ENCODE data around the gene ATP1A1. TPM values are rescaled to one million over a fixed set of nuclear protein-coding genes. Genes with fewer than 3 reads are reported as not detected.

Gene ATP1A1
- total RNA-seq, 1 donor from 2014 or later: 138 TPM

DNA sequence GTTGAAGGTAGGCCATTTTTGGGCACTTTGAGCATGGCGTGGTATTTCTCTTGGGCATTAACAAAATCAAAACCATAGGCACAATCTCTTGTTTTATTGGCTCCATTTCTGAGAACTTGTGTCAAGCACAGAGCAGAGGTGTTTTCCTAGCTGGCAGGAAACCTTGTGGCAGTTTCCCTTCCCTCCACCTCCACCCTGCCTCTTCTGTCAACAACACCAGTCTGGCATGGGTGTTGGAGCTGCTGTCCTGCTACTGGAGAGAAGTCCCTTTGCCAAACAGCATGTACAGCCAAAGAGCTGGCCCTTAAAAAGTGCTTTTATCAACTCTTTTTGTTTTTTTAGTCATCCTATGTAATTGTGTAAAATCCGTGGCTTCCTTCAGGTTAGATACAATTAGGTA, 16.0 kb downstream of the ATP1A1 start:
- no peak for DNase-seq (ENCODE audit: low read depth in 2 of 2)

DNA sequence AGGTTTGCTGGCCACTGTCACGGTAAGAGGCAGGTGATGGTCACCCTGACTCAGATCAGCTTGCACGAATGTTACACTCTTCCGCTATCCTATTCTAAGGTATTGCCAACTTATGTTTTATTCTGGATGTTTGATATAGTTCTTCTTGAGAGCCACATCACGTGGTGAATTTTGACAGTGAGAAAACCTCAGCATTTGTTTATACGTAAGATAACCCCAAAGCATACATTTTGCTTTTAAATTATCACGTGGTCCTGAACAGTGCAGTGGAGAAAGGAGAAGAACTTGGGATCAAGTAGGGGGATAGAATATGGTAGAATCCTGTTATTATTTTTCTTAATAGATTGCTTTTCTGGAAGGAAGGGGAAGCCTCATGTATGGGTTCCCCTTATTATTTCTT, 16.6 kb downstream of the ATP1A1 start:
- no peak for DNase-seq (ENCODE audit: low read depth in 2 of 2)

DNA sequence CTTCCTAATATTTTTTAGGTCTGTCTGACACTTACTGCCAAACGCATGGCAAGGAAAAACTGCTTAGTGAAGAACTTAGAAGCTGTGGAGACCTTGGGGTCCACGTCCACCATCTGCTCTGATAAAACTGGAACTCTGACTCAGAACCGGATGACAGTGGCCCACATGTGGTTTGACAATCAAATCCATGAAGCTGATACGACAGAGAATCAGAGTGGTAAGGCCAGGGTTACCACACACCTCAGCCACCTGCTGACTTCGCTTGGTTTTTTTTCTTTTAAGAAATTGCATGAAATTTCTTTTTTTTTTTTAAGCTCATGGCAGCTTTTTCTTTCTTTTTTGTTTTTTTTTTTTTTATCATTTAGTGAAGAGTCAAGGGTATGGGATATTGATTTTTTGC, 17.2 kb downstream of the ATP1A1 start:
- DNase-seq (ENCODE audit: low read depth in 2 of 2): no peak

DNA sequence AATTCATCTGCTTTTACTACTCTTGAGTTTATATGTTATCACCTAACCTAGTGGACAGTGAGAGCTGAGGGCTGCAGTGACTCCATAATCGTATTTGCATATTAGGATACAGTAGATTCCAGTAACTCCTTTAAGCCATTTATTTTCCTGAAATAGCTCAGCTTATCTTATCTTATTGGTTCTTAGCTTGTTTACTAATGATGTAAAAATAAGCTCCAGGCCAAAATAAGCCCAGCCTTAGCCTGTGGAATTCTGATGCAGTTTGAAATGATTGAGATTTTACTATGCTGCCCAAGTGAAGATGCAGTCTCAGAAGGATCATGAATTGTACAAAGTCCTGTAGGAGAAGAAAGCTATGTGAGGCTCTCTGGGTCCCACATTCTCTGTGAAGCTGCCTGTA, 18.1 kb downstream of the ATP1A1 start:
- DNase-seq (ENCODE audit: low read depth in 2 of 2): no peak

DNA sequence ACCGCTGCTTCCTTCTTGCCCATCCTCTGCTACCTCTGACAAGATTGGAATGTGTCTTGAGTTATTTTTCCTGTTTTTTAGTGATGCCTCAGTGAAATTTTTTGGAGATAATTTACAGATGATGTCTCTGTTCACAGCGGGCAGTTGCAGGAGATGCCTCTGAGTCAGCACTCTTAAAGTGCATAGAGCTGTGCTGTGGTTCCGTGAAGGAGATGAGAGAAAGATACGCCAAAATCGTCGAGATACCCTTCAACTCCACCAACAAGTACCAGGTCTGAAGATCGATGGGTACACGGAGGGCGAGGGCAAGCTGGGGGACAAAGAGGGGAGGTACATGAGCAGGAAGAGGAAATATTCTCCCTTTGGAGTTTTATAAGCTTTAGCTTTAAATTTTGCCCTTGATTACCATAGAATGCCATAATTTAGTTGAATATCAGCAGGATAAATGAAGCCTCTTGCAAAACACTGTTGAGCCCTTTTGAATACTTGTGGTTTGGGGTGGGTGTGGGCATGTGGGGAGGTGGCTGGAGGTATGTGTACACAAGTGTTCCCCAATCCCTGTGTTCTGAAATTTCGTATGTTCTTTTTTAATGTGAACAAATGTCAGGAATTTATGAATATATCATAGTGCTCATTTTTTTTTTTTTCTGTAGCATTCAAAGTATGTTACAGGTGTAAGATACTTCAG, 19.8 kb downstream of the ATP1A1 start:
- DNase-seq (ENCODE audit: low read depth in 2 of 2): no peak

DNA sequence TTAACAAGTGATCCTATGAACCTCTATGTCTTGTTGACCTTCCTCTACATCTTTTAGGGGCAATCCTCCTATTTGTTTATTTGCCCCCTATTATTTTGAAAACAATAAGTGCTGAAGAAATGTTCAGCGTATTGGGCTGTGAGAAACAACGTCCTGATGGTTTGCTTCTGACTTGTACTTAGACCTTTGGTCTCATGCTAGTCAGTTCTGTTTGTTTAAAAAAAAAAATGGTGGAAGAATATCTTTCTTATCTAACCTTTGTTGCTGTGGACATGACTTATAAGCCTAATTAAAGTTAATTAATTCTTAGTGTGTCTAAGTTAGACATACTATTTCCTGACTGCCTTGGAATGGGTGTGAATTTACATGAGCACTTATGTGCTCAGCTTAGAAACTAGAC, 20.7 kb downstream of the ATP1A1 start:
- no peak for DNase-seq (ENCODE audit: low read depth in 2 of 2)

DNA sequence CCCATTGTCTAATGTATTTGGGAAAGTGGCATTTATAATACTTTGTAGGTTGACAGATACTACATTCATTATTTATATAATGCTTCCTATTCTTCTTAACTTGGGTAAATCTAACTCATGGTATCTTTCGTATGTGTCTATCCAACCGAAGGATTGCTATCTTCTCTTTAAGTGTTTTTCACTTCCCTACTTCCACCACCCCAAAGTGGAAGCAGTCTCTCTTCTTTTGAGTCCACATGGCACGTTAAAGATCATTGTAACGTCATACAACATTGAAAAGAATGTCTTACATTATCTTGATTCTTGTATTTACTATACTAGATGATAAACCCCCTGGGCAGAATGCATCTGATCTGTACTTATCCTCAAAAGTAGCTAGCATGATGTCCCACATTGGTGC, 21.2 kb downstream of the ATP1A1 start:
- DNase-seq (ENCODE audit: low read depth in 2 of 2): no peak

DNA sequence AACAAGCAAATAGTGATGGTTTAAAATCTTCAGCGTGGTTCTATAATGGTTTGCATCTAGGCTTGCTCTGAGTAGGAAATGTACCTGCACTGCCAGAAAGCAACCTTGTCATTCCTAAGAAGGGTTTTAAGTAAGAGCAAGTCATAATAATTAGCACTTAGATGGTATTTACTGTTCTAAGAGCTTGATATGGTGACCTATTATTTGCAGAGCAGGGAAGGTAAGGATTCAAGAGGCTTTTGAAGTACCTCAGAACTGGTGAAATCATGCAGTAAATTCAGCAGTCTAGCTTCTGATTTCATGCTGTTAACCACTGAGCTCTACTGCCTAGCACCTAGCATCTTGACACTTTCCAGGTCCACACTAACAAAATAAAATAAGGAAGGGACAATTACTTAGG, 23.7 kb downstream of the ATP1A1 start:
- DNase-seq (ENCODE audit: low read depth in 2 of 2): no peak

DNA sequence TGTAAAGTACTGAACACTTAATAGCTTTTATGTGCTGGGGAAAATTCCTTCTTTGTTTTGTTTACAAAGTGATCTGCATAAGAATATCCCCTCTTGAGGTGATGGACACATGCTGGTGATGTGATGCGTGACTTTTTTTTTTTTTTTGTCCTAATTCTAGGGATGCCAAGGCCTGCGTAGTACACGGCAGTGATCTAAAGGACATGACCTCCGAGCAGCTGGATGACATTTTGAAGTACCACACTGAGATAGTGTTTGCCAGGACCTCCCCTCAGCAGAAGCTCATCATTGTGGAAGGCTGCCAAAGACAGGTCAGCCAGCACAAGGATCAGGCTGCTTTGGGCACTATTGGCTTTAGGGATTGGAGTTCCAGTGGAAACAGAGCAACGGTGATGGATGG, 24.7 kb downstream of the ATP1A1 start:
- DNase-seq (ENCODE audit: low read depth in 2 of 2): no peak

DNA sequence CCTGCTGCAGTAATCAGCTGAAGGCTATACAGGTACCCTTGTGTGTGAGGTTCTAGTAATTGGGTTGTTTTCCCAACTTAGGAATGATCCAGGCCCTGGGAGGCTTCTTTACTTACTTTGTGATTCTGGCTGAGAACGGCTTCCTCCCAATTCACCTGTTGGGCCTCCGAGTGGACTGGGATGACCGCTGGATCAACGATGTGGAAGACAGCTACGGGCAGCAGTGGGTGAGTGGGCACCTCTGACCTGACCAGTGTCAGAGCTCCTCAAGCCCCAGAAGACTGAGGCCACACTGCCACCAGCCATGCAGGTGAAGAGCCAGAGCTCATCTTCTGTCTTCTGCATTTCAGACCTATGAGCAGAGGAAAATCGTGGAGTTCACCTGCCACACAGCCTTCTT, 27.7 kb downstream of the ATP1A1 start:
- no peak for DNase-seq (ENCODE audit: low read depth in 2 of 2)

DNA sequence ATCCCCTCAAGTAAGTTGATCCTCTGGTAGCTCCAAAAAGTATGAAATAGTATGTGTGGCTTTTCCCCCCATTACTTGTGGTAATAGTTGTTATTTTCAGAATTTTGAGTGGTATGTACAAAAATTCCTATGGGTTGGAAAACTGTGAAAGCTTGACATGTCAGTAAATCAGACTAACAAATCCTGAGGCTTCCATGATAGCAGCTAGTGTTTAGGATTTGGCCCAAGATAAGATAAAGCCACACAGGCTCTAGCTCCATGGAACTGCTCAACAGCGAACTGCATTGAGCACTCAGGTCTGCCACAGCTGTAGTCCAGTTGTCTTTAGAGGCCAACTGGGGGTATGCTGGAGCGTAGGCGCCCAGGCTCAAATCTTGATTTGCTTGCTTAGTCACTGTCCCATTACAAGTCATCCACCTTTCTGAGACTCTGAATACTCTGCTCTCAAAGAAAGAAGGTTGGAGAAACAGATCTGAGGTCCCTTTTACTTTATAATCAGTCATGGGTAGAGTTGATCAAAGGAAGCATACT, 28.7 kb downstream of the ATP1A1 start:
- no peak for DNase-seq (ENCODE audit: low read depth in 2 of 2)

DNA sequence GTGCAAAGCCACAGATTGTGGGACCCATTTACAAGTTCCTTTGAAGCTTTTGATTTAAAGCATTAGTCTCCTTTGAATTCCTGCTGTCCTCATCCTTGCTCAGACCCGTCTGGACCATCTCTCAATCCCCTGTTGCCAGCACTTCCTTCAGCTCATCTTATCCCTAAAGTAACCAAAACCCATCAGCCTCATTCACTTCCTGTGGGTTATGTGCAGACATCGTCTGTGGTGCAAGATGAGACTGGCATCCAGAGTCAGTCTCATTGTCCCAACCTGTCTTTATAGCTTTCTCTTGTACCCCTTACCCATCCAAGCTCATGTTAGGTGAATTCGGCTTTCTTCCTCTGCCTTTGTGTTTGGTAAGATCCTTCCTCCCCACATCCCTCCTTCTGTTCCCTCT, 29.3 kb downstream of the ATP1A1 start:
- DNase-seq (ENCODE audit: low read depth in 2 of 2): no peak

DNA sequence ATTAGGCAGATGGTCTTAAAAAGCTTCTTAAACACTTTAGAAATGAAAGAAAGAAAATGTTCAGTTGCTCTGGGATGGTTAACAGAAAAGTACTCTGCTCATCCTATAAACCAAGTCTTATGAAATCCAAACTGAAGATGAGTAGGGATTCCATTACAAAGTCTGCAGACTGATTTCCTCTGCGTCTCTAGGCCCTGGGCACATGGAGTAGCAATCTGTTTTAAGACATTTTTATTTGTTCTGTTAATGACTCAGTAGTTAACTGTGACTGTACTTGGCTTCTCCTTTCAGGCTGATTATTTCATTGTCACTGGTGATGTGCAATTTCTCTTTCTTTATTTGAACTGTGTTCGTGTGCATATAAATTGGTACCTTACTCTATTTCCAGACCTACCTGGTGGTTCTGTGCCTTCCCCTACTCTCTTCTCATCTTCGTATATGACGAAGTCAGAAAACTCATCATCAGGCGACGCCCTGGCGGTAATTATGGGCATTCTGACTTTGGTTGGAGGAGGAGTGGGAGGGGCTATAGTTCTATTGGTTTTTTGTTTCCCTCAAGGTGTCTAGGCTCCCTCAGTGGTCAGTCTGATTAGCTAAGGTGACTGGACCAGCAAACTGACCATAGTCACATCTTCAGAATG, 30.6 kb downstream of the ATP1A1 start:
- DNase-seq (ENCODE audit: low read depth in 2 of 2): no peak

DNA sequence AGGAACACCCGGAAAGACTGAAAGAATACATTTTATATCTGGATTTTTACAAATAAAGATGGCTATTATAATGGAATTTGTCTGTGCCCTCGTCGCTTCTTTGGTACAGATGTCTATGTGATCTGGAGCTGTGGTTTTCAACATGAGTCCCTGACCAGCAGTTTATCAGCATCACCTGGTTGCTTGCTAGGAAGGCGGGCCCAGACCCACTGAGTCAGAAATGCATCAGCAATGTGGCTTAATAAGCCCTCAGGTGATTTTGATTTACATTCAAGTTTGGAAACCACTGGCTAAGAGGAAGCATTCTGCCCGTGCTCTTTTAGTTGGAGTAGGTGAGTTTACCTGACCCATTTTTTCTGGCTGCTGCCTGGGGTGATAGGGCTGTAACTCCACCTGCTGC, 31.7 kb downstream of the ATP1A1 start:
- no peak for DNase-seq (ENCODE audit: low read depth in 2 of 2)

DNA sequence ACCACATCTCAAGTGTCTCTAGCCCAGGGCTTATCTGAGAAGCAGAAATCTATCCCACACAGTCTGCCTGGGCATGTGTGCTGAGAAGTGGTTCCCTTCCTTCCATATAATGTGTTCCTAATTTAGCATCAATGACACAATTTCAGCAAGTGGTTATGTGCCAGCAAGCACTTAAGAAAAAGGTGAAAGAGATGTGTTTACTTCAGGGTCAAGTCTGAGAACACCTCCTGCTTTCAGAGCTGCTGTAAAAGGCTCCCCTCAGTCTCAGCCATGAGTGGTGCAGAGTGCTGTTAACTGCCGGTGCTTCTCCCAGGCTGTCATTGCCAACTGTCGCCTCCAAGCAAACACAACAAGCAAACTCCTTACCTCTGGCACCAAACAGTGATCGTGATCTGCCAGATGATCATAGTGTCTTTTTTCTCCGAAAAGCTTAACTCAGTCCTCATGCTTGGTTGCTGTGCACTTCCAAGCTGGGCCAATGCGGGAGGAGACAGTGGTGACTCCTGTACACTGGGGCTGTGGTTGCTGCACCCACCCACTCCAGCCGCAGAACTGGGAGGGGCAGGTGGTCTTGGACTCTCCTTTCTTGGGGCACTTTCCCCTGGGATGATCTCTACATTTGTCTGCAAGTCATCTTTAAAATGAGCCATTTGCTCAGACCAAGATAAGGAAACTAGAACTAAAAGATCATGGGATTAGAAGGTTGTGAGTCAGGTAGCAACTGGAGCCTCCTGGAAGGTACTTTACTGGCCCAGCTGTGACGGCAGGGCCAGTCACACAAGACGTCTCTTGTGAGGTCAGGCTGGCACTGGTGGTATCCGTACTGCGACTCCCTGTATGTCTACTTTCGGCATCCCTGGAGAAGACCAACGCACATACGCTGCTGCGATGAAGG, 32.4 kb downstream of the ATP1A1 start:
- no peak for DNase-seq (ENCODE audit: low read depth in 2 of 2)

DNA sequence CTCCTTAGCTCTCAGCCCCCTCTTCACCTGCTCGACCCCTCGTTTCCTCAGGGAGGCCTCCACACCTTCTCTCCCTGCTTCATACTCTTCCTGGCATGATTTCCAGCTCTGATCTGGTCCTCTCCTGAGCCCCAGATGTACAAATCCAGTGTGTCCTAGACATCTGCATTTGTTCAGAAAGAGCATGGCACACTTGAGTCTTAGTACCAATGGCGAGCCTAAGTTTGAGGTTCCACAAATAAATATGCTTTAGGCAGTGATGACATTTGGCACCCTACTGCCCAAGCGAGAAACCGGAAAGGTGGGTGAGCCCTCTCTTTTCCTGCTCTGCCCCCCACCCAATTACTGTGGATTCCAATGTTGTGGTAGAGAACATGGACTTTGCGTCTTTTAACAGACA, 34.0 kb downstream of the ATP1A1 start:
- DNase-seq (ENCODE audit: low read depth in 2 of 2): no peak

DNA sequence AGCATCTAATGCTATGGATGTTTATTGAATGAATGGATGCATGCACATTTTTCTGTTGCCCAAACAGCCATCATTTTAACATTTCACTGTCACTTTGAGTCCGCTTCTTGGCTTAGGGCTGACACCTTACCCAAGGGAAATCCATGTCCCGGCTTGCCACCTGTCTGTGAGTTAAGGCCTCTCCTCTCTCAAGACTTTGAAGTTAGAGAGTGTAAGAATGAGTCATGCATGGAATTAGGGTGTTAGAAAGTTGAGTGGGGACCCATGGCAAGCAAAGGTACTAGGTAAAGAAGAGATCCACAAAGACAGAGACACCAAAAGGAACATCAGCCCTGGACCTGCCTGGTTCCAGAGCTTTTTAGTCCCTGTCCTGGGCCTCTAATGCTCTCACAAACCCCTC, 35.1 kb downstream of the ATP1A1 start:
- no peak for DNase-seq (ENCODE audit: low read depth in 2 of 2)

DNA sequence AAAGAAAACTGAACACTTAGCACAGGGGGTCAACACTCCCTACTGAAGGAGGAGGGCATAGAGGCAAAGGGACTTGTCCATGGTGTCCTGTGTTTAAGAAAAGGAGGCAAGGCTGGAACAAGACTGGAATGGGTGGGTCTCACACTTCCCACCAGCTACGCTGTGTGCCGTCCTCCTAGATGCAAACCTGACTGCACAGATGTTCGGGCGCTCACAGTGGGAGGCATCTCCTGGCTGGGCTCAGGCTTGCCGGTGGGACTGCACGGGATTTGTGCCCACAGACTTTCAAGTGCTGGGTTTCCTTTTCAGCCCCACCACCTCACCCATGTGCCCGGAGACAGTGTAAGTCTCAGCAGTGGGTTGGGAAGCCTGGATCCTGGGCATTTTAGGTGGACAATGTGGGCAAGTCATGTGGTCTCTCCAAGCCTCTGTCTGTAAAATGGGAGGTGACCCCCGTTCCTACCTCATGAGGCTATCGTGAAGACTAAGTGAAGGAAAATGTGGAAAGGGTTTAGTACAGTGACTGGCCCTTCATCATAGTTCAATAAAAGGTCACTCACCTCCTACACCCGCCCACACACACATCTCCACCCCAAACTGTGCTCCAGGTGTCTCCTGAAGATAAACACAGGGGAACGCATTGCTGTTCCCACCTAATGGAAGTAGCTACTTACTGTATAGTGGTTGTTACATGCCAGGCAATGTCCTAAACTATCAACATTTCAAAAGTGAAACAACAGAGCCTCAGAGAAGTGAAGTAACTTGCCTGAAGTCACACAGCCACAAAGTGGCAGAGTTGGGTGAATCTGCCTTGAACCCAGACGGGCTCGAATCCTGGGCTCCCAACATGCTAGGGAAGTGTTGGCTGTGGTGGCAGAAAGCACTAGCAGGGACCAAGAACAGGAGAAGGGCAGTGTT, 36.0 kb downstream of the ATP1A1 start:
- no peak for DNase-seq (ENCODE audit: low read depth in 2 of 2)

DNA sequence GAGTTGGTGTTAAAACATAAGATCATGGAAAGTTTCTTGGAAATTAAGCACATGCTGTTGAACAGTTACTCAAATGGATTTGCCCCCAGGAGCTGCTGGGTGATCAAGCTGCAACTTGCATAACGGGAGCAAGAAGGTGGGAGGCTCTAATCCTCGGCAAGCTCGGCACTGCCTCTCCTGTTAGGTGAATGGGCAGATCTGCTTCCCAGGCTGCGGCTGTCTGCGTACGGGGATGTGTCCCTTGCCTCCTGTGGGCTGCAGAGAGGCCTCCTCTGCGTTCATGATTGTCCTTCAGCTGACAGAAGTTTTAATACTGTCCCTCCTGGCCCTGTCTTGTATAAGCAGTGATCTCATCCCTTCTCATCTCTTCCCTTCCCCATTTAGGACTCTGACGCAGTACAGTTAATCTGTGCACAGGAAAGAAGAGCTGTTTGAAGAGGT, 36.7 kb downstream of the ATP1A1 start:
- no peak for DNase-seq (ENCODE audit: low read depth in 2 of 2)

DNA sequence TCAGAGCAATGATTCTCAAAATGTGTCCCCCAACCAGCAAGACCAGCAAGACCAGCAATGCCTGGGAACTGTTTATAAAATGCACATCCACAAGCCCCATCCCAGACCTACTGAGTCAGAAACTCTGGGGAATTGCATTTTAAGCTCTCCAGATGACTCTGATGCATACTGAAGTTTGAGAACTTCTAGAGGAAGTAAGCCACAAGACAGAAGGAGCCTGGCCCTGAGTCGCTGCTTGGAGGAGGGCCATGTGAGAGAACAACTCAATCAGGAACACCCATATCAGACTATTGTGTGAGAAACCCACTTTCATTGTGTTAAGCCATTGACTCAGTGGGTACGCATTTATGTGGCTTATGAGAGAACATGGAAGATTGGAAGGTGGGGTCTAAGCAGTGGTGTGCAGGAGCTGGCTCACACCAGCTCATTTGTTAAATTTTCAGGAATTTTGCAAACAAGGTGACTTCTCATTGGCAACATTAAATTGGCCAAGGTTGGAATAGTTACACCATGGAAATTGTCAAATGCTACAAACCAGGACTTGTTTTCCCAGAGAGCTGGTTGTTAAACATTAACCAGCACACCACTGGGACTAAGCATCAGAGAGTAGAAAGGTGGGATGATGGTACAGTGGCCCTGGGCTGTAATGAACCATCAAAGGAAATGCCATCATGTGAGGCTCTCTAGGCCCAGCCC, 38.9 kb downstream of the ATP1A1 start:
- DNase-seq (ENCODE audit: low read depth in 2 of 2): no peak

DNA sequence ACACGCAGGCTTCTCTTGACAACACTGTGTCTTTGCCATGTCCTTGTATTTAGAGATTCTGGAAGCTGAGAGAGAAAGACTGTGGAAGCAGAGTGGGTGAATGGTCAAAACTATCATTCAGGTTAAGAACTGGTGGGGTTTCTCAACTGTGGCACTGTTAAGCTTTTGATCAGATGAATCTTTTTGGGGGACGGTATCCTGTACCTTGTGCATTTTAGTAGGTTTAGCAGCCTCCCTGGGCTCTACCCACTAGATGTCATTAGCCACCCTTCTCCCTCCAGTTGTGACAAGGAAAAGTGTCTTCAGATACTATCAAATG, 39.4 kb downstream of the ATP1A1 start:
- no peak for DNase-seq (ENCODE audit: low read depth in 2 of 2)

Measured in lung microvascular endothelial cell (primary cell).